Naive thymus-derived CD4-positive, alpha-beta T cell (primary cell): ENCODE measurements around the gene SNX22. TPM values are rescaled to one million over a fixed set of nuclear protein-coding genes. Genes with fewer than 3 reads are reported as not detected.

Source experiments
- ATAC-seq: fragments of 150-1000 bp; cut with Tn5 transposase; 2 replicates; pipeline ENCODE4 v1.10.0; 2021; ENCODE audit warnings: mild to moderate bottlenecking, moderate library complexity
- CTCF ChIA-PET: fragments of 350-600 bp; sonication (Branson Sonifier 250); formaldehyde crosslinking; loops from one replicate; lab custom pipeline; 2021; ENCODE audit warnings: antibody characterized with exemption; lab: Charles Lee
- POLR2A ChIA-PET: fragments of 350-600 bp; sonication (Branson Sonifier 250); formaldehyde crosslinking; loops from one replicate; lab custom pipeline; 2021; ENCODE audit warnings: antibody characterized with exemption, inconsistent platforms; lab: Charles Lee
- DNase-seq, 9 donors: peaks; one replicate each; pipeline versions ENCODE4 v3.0.0 to v3.0.0-alpha.2; 2020 to 2022; ENCODE audit warnings: mixed read lengths in 1 of 9
- H3K27ac ChIP-seq: one replicate; pipeline ENCODE4 v1.7.0; 2013; ENCODE audit warnings: mild to moderate bottlenecking, low read depth, low read length, moderate library complexity
- H3K27me3 ChIP-seq, 2 donors: one replicate each; pipeline ENCODE4 v1.7.0; 2013; ENCODE audit warnings: low read length in 2 of 2, mild to moderate bottlenecking in 2 of 2, moderate library complexity in 2 of 2; ENCODE audit not compliant: control insufficient read depth in 2 of 2, insufficient read depth in 2 of 2
- H3K36me3 ChIP-seq, 3 experiments: 1 replicate in 2 of 3; 2 replicates in 1 of 3; pipeline ENCODE4 v1.7.0; 2013; ENCODE audit warnings: low read length in 3 of 3, mild to moderate bottlenecking in 3 of 3, moderate library complexity in 1 of 3; ENCODE audit not compliant: insufficient read depth in 3 of 3, control insufficient read depth in 2 of 3
- H3K4me1 ChIP-seq, 2 donors: one replicate each; pipeline ENCODE4 v1.7.0; 2013; ENCODE audit warnings: low read length in 2 of 2, mild to moderate bottlenecking in 2 of 2, moderate library complexity in 1 of 2; ENCODE audit not compliant: control insufficient read depth in 2 of 2, insufficient read depth in 2 of 2
- H3K4me3 ChIP-seq: 2 replicates; pipeline ENCODE4 v1.7.0; 2013; ENCODE audit warnings: mild to moderate bottlenecking, low read length
- H3K9me3 ChIP-seq, 3 experiments: 1 replicate in 2 of 3; 2 replicates in 1 of 3; pipeline ENCODE4 v1.7.0; 2013; ENCODE audit warnings: low read length in 3 of 3; ENCODE audit not compliant: control insufficient read depth in 2 of 3
- H3K27ac Mint-ChIP-seq, 9 donors: one replicate each; pipeline ENCODE4 v1.8.0; 2020 to 2022; ENCODE audit warnings: mixed read lengths in 9 of 9, mild to moderate bottlenecking in 8 of 9, moderate library complexity in 5 of 9, inconsistent platforms in 2 of 9
- H3K27me3 Mint-ChIP-seq, 5 donors: one replicate each; pipeline ENCODE4 v1.8.0; 2021 to 2022; ENCODE audit warnings: mixed read lengths in 5 of 5, mild to moderate bottlenecking in 1 of 5
- H3K36me3 Mint-ChIP-seq, 5 donors: one replicate each; pipeline ENCODE4 v1.8.0; 2020 to 2022; ENCODE audit warnings: mixed read lengths in 5 of 5, mild to moderate bottlenecking in 3 of 5, inconsistent platforms in 1 of 5
- H3K4me1 Mint-ChIP-seq, 7 donors: one replicate each; pipeline ENCODE4 v1.8.0; 2020 to 2022; ENCODE audit warnings: mixed read lengths in 7 of 7, mild to moderate bottlenecking in 3 of 7, inconsistent platforms in 1 of 7
- H3K4me3 Mint-ChIP-seq, 10 donors: one replicate each; pipeline ENCODE4 v1.8.0; 2020 to 2022; ENCODE audit warnings: mild to moderate bottlenecking in 10 of 10, mixed read lengths in 10 of 10, moderate library complexity in 6 of 10, inconsistent platforms in 2 of 10
- H3K9me3 Mint-ChIP-seq, 11 donors: one replicate each; pipeline ENCODE4 v1.8.0; 2020 to 2022; ENCODE audit warnings: mixed read lengths in 11 of 11, mild to moderate bottlenecking in 4 of 11, inconsistent platforms in 1 of 11, moderate library complexity in 1 of 11
- intact Hi-C, 2 donors: fragments of 100-400 bp; cut with micrococcal nuclease; formaldehyde crosslinking; loops; one replicate each; pipeline ENCODE4 v1.15.1; 2023
- polyA plus RNA-seq, 2 donors: library from polyadenylated mRNA; unstranded; fragments of 300-500 nt; fragmentation: Illumina TruSeq; gene quantifications; one replicate each; pipeline ENCODE4 v1.2.3, GENCODE V29; 2021
- total RNA-seq, 6 experiments: library from RNA in 5 of 6; stranded (reverse) in 5 of 6; gene quantifications; 1 replicate in 5 of 6; 2 replicates in 1 of 6; pipeline ENCODE4 v1.2.3 and lab custom pipeline; 2021 to 2026

The SNX22 gene
- total and polyA plus RNA-seq, 7 experiments from 2014 or later, result 0.19 to 1.6 (median 0.93) TPM

GRCh38 chr15:64157599-64158125 lies 6.1 kb downstream of the SNX22 start:
- H3K27ac Mint-ChIP-seq, result peak overlapping the region in 1 of 9 donors; percentile 73
- peaks cover 19 to 68% (median 21%) of the 10 kb centered on the region in 3 experiments for H3K36me3 ChIP-seq
- peaks cover 0 to 7% (median 4%) of the 10 kb centered on the region in 5 donors for H3K27me3 Mint-ChIP-seq
- peaks cover 19 to 30% of the 10 kb centered on the region in 2 donors for H3K4me1 ChIP-seq
- no peak overlapping the region for H3K4me3 ChIP-seq
- DNase-seq (no peak), ATAC-seq (no peak)
- ChIA-PET CTCF (no interaction called here), POLR2A (interaction anchor here (1.3 to 1.6 kb wide), 3 partner anchors 10 to 62 kb away, joined by 3 to 4 read pairs (median 3); partner anchors contain the start of gene SNX1)
- no peak overlapping the region for H3K4me3 Mint-ChIP-seq
- no peaks in the 10 kb centered on the region for H3K9me3 ChIP-seq
- peaks cover 34 to 49% (median 44%) of the 10 kb centered on the region in 7 donors for H3K4me1 Mint-ChIP-seq
- H3K9me3 Mint-ChIP-seq, result no peaks in the 10 kb centered on the region
- intact Hi-C loops, result loop anchor here in 1 of 2 donors (10.0 kb wide), 1 partner anchor 553 kb away; no protein-coding TSS in a partner anchor
- H3K36me3 Mint-ChIP-seq, result peaks cover 13 to 41% (median 30%) of the 10 kb centered on the region in 5 donors
- H3K27me3 ChIP-seq, result no peaks in the 10 kb centered on the region
- no peak overlapping the region for H3K27ac ChIP-seq

- Mint-ChIP-seq H3K27me3 (peaks cover 0 to 2% (median 1%) of the 10 kb centered on the region in 5 donors), H3K4me3 (peak overlapping the region in 3 of 10 donors; percentile 12 to 57 (median 52)), H3K9me3 (no peaks in the 10 kb centered on the region), H3K27ac (peak overlapping the region in 8 of 9 donors; percentile 7 to 81 (median 68)), H3K36me3 (peaks cover 13 to 39% (median 30%) of the 10 kb centered on the region in 5 donors), H3K4me1 (peaks cover 34 to 45% (median 38%) of the 10 kb centered on the region in 7 donors)
- Histone ChIP-seq H3K27ac (no peak overlapping the region), H3K27me3 (no peaks in the 10 kb centered on the region), H3K4me3 (no peak overlapping the region), H3K36me3 (peaks cover 19 to 69% (median 21%) of the 10 kb centered on the region in 3 experiments), H3K9me3 (no peaks in the 10 kb centered on the region), H3K4me1 (peaks cover 12 to 24% of the 10 kb centered on the region in 2 donors)
- ChIA-PET CTCF (interaction anchor here (0.5 kb wide), 1 partner anchor 503 kb away, joined by 3 read pairs; no protein-coding TSS in a partner anchor), POLR2A (interaction anchor here (0.7 to 1.6 kb wide), 4 partner anchors 14 to 1583 kb away, joined by 3 to 4 read pairs (median 4); partner anchors contain the start of gene SNX1)
- intact Hi-C loops, result loop anchor here in 1 of 2 donors (10.0 kb wide), 1 partner anchor 554 kb away; no protein-coding TSS in a partner anchor
- DNase-seq (no peak), ATAC-seq (no peak)
Measured at GRCh38 chr15:64158363-64159134, 7.0 kb downstream of the SNX22 start.

GRCh38 chr15:64161688-64162477 lies 10.4 kb downstream of the SNX22 start:
- Mint-ChIP-seq H3K4me3 (peak overlapping the region; percentile 80 to 97 (median 90)), H3K27ac (peak overlapping the region; percentile 78 to 97 (median 92)), H3K9me3 (no peaks in the 10 kb centered on the region), H3K27me3 (peaks cover 0 to 2% (median 0%) of the 10 kb centered on the region in 5 donors), H3K4me1 (peaks cover 34 to 58% (median 49%) of the 10 kb centered on the region in 7 donors), H3K36me3 (peaks cover 13 to 30% (median 27%) of the 10 kb centered on the region in 5 donors)
- no peaks in the 10 kb centered on the region for H3K9me3 ChIP-seq
- peak overlapping the region; percentile 97 for H3K27ac ChIP-seq
- peaks cover 10 to 39% (median 15%) of the 10 kb centered on the region in 3 experiments for H3K36me3 ChIP-seq
- no peaks in the 10 kb centered on the region for H3K27me3 ChIP-seq
- ChIA-PET CTCF (interaction anchor here (3.2 kb wide), 1 partner anchor 8 kb away, joined by 11 read pairs; no protein-coding TSS in a partner anchor), POLR2A (interaction anchor here (0.5 to 6.6 kb wide), 6 partner anchors 10 to 264 kb away, joined by 3 to 55 read pairs (median 6); partner anchors contain the start of genes SNX1, SNX22 and TRIP4)
- DNase-seq (peak in 1 of 9 donors; percentile 14), ATAC-seq (no peak)
- peaks cover 17 to 29% of the 10 kb centered on the region in 2 donors for H3K4me1 ChIP-seq
- peak overlapping the region; percentile 76 for H3K4me3 ChIP-seq
- intact Hi-C loops, result loop anchor here (2.0 to 10.0 kb wide), 7 partner anchors 490 to 1705 kb away; partner anchors contain the start of genes RNU5A-1 (in 2 of the 2), PDCD7 (in 1 of the 2), RAB11A (in 1 of the 2) and SPG21 (in 1 of the 2)

GRCh38 chr15:64162478-64162868 lies 10.9 kb downstream of the SNX22 start:
- H3K9me3 ChIP-seq, result no peaks in the 10 kb centered on the region
- peaks cover 33 to 55% (median 49%) of the 10 kb centered on the region in 7 donors for H3K4me1 Mint-ChIP-seq
- ChIA-PET POLR2A (interaction anchor here (1.6 to 6.6 kb wide), 7 partner anchors 11 to 225 kb away, joined by 3 to 55 read pairs (median 9); partner anchors contain the start of genes CIAO2A, SNX1, SNX22 and TRIP4), CTCF (interaction anchor here (1.8 to 3.2 kb wide), 2 partner anchors 9 to 67 kb away, joined by 5 to 11 read pairs; partner anchors contain the start of gene SNX1)
- H3K36me3 ChIP-seq, result peaks cover 10 to 33% (median 15%) of the 10 kb centered on the region in 3 experiments
- H3K27ac ChIP-seq, result peak overlapping the region; percentile 97
- peak overlapping the region; percentile 76 for H3K4me3 ChIP-seq
- intact Hi-C loops, result loop anchor here (2.0 to 10.0 kb wide), 7 partner anchors 490 to 1705 kb away; partner anchors contain the start of genes RNU5A-1 (in 2 of the 2), PDCD7 (in 1 of the 2), RAB11A (in 1 of the 2) and SPG21 (in 1 of the 2)
- peak; percentile 1 for ATAC-seq
- H3K27me3 Mint-ChIP-seq, result peaks cover 0 to 2% (median 0%) of the 10 kb centered on the region in 5 donors
- H3K27me3 ChIP-seq, result no peaks in the 10 kb centered on the region
- peaks cover 17 to 29% of the 10 kb centered on the region in 2 donors for H3K4me1 ChIP-seq
- peak in 2 of 9 donors; percentile 12 to 33 for DNase-seq
- peak overlapping the region; percentile 80 to 97 (median 90) for H3K4me3 Mint-ChIP-seq
- H3K9me3 Mint-ChIP-seq, result no peaks in the 10 kb centered on the region
- H3K27ac Mint-ChIP-seq, result peak overlapping the region; percentile 78 to 97 (median 92)
- H3K36me3 Mint-ChIP-seq, result peaks cover 13 to 30% (median 25%) of the 10 kb centered on the region in 5 donors

- peaks cover 10 to 27% (median 15%) of the 10 kb centered on the region in 3 experiments for H3K36me3 ChIP-seq
- peak; percentile 89 to 98 (median 96) for DNase-seq
- H3K27ac ChIP-seq, result peak within 1 kb of the TSS; percentile 97
- Mint-ChIP-seq H3K4me1 (peaks cover 30 to 51% (median 46%) of the 10 kb centered on the region in 7 donors), H3K9me3 (no peaks in the 10 kb centered on the region), H3K27ac (peak within 1 kb of the TSS; percentile 83 to 97 (median 93)), H3K27me3 (peaks cover 0 to 2% (median 0%) of the 10 kb centered on the region in 5 donors), H3K36me3 (peaks cover 13 to 26% (median 19%) of the 10 kb centered on the region in 5 donors), H3K4me3 (peak within 1 kb of the TSS; percentile 80 to 97 (median 90))
- H3K4me3 ChIP-seq, result peak within 1 kb of the TSS; percentile 76
- ATAC-seq, result peak; percentile 97
- ChIA-PET CTCF (interaction anchor here (1.8 to 3.2 kb wide), 2 partner anchors 9 to 67 kb away, joined by 5 to 11 read pairs; partner anchors contain the start of gene SNX1), POLR2A (interaction anchor here (0.6 to 6.6 kb wide), 12 partner anchors 8 to 1142 kb away, joined by 3 to 55 read pairs (median 4); partner anchors contain the start of genes CIAO2A, PIF1, RNU5B-1 and SNX1)
- H3K9me3 ChIP-seq, result no peaks in the 10 kb centered on the region
- intact Hi-C loops, result loop anchor here (1.0 to 10.0 kb wide), 19 partner anchors 10 to 1704 kb away; partner anchors contain the start of genes CSNK1G1 (in 2 of the 2), RNU5A-1 (in 2 of the 2), TRIP4 (in 2 of the 2) and USP3 (in 2 of the 2)
- no peaks in the 10 kb centered on the region for H3K27me3 ChIP-seq
- peaks cover 17 to 29% of the 10 kb centered on the region in 2 donors for H3K4me1 ChIP-seq
Measured at GRCh38 chr15:64162869-64163658, 11.5 kb downstream of the SNX22 start, which contains the start of gene PPIB. TSS of gene PPIB (minus strand) at chr15:64163022. CDS start at chr15:64162986, 36 bp downstream.
